ENCODE measurements around the gene PPL.

Gene PPL

DNA sequence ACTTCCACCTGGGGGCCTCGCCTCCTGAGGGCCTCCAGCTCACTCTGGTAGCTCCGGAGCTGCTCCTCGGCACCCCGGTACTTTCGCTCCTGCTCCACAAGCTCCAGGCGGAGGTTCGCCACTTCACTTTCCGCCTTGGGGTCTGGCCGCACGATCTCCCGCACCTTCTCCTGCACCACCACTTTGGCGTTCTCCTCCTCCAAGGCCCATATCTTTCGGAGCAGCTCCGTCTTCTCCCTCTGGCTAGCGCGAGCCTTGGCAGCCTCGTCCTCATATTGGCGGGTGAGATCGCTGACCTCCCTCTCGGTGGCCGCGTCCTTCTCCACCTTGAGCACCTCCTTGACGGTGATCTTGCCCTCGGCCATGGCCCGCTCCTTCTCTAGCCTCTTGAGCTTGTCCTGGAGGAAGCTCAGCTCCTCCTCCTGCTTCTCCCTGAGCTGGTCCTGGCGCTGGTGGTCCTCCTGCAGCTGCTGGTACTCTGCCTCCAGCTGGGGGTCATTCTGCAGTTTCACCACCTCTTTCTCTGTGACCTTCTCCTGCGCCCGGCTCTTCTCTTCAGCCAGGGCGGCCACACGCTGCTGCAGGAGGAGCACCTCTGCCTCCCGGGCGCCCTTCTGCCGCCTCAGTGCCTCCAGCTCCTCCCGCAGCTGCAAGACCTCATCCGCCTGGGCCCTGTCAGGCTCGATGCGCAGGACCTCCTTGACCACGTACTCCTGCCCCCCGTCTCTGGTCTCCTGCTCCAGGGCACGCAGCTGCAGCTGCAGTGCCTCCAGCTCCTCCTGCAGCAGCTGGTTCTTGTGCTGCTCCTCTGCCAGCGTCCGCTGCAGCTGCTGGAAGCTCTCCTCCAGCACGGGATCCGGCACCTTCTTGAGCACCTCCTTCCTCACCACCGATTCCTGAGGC is 51.7 kb downstream of the PPL start:
- no peak for DNase-seq (ENCODE audit: low read depth)

GRCh38 chr16:4884209-4884608 is 52.7 kb downstream of the PPL start:
- DNase-seq (ENCODE audit: low read depth) = no peak

- DNase-seq (ENCODE audit: low read depth) = no peak
These were observed 53.4 kb downstream of the PPL start for GRCh38 chr16:4883501-4883900.

- no peak for DNase-seq (ENCODE audit: low read depth)
These were observed 54.2 kb downstream of the PPL start for GRCh38 chr16:4882633-4883285.

DNA sequence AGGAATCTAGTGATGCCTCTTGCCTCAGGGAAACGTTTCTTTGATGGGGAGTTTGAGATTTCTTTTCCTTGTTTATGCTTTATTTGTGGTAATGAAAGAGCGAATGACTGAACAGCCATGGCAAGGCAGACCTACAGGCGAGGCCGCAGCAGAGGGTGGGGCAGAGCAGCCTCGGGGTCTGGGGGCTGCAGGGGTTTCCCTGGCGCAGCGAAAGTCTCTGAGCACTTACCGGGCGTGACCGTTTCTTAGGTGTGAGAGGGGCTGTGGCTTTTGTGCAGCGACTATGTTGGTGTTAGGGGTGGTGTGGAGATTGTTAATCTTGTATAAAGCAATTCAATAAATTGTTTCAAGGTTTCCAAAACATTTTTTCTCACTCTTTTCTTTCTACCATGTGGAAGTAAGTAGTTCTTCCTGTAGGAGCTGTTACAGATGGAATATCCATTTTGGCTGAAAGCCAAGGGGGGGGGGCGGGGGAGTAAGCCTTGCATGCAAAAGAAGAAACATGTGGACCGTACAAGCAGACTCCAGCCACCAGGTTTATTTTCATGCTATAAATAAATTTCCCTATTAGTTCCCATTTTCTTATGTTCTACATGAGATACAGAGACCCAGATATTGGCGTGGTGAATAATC is 54.8 kb downstream of the PPL start:
- no peak for DNase-seq (ENCODE audit: low read depth)

DNA sequence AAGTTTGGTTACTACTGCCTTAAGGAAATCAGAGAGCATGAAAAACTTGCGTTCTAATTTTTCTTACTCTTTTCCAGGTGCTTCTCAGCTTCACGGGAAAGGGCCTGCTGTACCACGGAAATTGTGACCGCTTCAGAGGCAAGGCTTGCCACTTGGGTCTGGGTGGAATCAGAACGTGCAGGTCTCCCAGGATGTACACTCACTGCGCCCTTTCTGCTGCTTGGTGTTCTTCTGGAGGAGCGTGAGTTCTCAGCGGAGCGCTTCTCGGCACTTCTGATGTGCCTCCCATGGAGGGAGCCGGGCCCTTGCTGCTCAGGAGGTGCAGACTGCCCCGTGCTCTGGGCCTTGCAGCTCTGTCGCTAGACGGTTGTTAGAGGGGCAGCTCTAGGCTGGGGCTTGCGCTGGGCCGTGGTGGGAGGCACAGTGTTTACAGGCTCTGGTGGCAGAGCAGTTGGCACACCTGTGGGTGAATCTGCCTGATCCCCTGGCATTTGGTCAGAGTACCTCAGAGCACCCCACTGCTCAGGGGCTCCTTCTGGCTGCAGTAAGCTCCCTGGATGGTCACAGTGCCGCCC is 56.9 kb downstream of the PPL start:
- DNase-seq (ENCODE audit: low read depth) = no peak

GRCh38 chr16:4879049-4879448 is 57.9 kb downstream of the PPL start:
- no peak for DNase-seq (ENCODE audit: low read depth)

DNA sequence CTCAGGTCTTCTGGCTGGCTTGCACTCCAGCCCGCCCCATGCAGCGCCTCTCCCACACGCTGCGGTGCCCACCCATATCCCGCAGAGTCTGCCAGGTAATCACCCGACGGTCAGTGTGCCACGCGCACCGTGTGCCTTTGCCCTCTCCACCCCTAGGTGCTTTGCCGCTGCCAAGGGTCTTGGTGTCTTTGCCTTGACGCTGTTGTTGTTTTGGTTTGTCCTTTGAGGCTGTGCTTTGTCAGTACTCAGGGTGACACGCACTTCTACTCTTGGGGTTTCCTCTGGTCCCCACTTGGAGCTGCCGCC is 59.6 kb downstream of the PPL start:
- DNase-seq (ENCODE audit: low read depth) = no peak

DNA sequence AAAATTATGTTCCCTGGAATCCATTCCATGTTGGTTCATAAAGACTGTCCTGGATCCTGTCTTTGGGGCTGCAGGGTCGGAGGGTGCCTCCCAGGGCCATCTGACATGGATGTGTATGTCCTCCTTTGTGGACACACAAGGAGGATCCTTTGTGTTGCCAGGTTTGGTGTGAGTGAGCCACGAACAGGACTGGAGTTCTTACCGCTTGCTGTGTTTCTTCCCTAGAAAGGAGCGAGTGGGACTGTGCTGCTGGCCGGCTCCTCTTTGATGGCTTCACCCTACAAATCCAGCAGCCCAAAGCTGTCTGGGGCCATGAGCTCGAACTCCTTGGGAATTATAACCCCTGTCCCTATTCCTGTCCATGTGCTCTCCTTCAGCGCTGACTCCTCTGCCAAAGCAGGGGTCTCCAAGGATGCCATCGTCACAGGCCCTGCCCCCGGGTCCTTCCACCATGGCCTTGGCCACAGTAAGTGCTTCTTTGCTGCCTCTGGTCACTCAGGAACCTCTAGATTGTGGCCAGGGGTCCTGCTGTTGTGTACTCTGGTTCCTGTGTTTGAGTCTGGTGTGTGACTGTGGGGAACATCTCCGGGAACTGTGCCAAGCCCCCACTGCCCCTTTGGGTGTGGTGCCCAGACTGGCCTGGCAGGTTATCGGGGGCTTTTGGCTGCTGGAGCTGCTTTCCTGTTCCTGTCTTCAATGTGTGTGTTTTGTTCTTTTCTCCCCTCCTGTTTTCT is 60.1 kb downstream of the PPL start:
- no peak for DNase-seq (ENCODE audit: low read depth)

DNA sequence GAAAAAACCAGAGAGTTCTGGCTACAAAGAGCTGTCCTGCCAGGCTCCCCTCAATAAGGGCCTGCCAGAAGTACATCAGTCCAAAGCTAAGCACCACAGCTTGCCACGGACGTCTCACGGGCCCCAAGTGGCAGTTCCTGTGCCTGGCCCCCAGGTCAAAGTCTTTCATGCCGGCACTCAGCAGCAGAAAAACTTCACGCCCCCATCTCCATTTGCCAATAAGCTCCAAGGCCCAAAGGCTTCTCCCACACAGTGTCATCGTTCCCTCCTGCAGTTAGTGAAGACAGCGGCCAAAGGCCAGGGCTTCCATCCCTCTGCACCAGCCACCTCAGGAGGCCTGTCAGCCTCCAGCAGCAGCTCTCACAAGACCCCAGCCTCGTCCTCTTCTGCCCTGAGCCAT is 62.3 kb downstream of the PPL start:
- no peak for DNase-seq (ENCODE audit: low read depth)

- DNase-seq (ENCODE audit: low read depth) = no peak
These were observed 63.9 kb downstream of the PPL start for GRCh38 chr16:4873091-4873490.

DNA sequence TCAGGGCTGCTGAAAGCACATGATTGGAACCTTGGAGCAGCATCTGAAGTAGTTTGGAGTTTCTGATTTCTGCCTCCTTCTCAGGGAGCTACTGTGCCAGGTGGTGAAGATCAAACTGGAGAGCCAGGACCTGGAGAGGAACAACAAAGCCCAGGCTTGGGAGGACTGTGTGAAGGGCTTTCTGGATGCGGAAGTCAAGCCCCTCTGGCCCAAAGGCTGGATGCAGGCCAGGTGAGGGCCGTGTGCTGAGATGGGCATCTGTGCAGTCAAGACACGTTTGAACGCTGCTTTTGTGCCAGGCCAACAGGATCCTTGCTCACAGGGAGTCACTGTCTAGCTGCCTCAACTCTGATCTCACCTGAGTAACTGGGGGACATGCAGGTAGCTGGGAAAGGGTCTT is 65.9 kb downstream of the PPL start:
- DNase-seq (ENCODE audit: low read depth) = no peak

DNA sequence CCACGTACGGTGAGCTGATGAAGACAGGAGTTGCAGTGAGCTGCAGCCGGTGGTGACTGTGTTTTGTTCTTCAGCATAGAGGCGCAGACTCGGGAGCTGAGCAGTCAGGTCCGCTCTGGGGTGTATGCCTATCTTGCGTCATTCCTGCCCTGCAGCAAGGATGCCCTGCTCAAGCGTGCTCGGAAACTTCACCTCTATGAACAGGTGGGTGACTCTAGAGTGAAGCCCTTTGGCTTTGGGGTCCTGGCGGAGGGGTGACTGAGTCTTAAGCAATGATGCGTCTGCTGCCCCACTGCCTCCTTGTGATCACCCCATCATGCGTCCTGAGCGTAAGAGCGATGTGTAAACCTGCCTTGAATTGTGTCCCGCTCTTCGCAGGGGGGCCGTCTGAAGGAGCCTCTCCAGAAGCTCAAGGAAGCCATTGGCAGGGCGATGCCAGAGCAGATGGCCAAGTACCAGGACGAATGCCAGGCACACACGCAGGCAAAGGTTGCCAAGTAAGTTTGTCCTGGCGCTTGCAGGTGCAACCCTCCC is 66.7 kb downstream of the PPL start:
- no peak for DNase-seq (ENCODE audit: low read depth)

DNA sequence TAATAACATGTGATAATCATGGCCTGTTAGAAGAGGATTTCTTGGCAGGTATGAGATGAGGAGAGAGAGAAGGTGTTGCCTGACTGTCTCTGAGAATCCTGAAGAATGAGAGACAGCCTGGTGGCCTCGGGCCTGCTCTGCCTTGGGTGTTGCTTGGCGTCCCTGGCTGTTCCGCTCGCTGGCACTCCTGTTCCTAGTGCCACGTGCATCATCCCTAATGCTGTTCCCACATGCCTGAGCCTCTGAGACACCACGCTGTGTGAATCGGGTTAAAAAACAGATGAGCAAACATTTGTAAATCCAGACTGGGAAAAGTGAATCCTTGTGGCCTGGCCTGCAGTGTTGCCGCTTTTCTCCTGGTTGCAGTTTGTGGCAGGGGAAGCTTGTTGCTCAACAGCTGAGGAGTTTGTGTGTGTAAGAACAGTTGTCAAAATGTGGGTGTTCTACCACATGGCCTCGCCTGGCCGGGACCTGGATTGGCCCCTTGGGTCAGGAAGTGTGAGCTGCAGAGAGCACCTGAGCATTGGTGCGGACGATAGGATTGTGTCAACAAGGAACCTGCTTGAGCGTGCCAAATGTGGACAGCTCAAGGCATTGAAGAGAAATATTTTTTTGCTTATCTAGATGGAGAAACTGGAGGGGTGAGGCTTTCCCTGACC is 67.7 kb downstream of the PPL start:
- no peak for DNase-seq (ENCODE audit: low read depth)

DNA sequence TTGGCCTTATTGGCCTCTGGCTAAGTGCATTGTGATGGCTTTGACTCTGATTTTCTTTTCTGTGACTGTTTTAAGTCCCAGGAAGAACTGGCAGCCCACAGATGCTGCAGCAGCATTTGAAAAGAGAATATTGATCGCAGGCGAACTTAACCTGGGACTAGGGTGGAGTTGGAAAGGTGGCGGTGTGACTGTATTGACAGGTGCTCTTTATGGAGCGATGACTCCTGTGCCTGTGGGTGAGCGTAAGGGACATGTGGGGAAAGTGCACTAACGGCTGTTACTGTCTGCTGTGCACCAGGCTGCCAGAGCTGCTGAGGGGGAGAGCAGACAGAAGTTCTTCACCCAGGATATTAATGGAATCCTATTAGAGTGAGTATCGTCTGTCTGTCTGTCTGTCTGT is 68.4 kb downstream of the PPL start:
- DNase-seq (ENCODE audit: low read depth) = no peak

GRCh38 chr16:4868026-4868425 is 68.9 kb downstream of the PPL start:
- no peak for DNase-seq (ENCODE audit: low read depth)

- no peak for DNase-seq (ENCODE audit: low read depth)
These were observed 70.4 kb downstream of the PPL start for GRCh38 chr16:4866586-4866985.

DNA sequence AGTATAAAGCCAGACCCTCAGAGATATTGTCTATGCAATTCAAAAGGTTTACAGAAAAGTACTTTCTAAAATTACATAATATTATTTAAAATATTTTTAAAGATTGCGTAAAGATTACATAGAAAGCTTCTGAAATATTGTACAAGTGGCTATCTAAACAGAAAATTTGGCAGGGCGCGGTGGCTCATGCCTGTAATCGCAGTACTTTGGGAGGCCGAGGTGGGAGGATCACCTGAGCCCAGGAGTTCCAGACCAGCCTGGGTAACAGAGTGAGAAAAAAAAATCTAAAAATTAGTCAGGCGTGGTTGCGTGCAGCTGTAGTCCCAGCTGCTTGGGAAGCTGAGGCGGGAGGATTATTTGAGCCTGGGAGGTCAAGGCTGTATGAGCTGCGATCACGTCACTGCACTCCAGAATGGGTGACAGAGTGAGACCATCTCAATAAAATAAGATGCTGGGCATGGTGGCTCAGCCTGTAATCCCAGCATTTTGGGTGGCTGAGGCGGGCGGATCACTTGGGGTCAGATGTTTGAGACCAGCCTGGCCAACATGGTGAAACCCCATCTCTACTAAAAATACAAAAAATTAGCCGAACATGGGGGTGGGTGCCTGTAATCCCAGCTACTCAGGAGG is 71.6 kb downstream of the PPL start:
- DNase-seq (ENCODE audit: low read depth) = no peak

DNA sequence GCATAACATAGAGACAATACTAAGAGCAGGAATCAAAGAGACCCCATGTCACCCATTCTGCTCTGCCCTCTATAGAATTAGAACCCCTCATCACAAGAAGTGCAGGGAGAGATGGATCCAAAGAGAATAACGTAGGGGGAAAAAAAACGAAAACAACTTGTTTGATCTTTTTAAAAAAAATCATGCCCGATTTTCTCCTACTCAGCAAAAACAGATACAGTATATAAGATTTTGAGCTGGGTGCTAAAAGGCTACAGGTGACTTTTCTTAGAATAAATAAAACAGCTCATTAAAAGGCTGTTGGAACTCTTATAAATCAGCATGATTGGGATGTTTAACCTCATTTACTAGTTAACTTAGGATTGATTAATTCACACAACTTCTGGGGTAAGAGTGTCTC is 72.2 kb downstream of the PPL start:
- no peak for DNase-seq (ENCODE audit: low read depth)

DNA sequence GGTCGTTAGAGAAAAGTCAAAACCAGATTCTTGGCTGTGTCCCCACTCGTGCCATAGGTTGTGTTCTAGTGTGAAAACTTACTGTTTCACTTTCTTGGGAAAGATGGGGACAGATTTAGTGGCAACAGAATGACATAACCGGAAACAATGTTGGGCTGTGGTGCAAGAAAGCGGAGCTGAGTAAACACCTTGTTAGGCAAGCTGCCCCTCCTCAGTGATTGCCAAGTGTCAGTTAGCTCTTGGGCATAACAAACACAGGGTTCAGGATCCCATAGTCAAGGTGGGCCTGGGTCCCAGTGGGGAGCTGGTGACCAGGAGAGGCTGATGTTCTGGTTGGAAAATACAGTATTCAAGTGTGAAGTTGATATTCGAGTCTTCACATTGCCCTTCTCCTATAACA is 74.3 kb downstream of the PPL start:
- DNase-seq (ENCODE audit: low read depth) = no peak

- no peak for DNase-seq (ENCODE audit: low read depth)
These were observed 76.1 kb downstream of the PPL start for GRCh38 chr16:4860727-4861342.

All from stimulated activated CD8-positive, alpha-beta memory T cell treated with anti-CD3 and anti-CD28 coated beads, Interleukin-7, amount 100 ng/mL, for 24 hours (primary cell).